Adrenal gland (tissue), 5 donors: Measurements from ENCODE around the gene NCOA1.

ENCODE experiments used
- CTCF ChIP-seq, 6 experiments: fragments of 450-650 bp in 4 of 6; fragments of 200-600 bp in 2 of 6; sonication (generic) in 1 of 6; IDR thresholded peaks; 1 replicate in 5 of 6; 2 replicates in 1 of 6; pipeline versions ENCODE4 v1.5.1 to v1.8.0; 2016 to 2021; ENCODE audit warnings: antibody characterized with exemption in 6 of 6, mild to moderate bottlenecking in 2 of 6, moderate library complexity in 1 of 6
- POLR2A ChIP-seq, 2 donors: fragments of 450-650 bp; IDR thresholded peaks; one replicate each; pipeline ENCODE4 v1.6.1; 2017; ENCODE audit warnings: antibody characterized with exemption in 2 of 2, mild to moderate bottlenecking in 2 of 2, moderate library complexity in 1 of 2
- donor health status: DM: no; HTN: no; CAD: no.

GRCh38 chr2:24517247-24517646, 26.2 kb downstream of the NCOA1 start:
- TF ChIP-seq POLR2A (IDR thresholded peaks at IDR 0.05) (no peak), CTCF (IDR thresholded peaks at IDR 0.05) (no peak)
